Naive thymus-derived CD4-positive, alpha-beta T cell (primary cell): ENCODE data around the gene SERHL2. TPM values are rescaled to one million over a fixed set of nuclear protein-coding genes. Genes with fewer than 3 reads are reported as not detected.

Experiments used
- ATAC-seq: fragments of 150-1000 bp; cut with Tn5 transposase; 2 replicates; pipeline ENCODE4 v1.10.0; 2021; ENCODE audit warnings: mild to moderate bottlenecking, moderate library complexity
- CTCF ChIA-PET: fragments of 350-600 bp; sonication (Branson Sonifier 250); formaldehyde crosslinking; loops from one replicate; lab custom pipeline; 2021; ENCODE audit warnings: antibody characterized with exemption; lab: Charles Lee
- POLR2A ChIA-PET: fragments of 350-600 bp; sonication (Branson Sonifier 250); formaldehyde crosslinking; loops from one replicate; lab custom pipeline; 2021; ENCODE audit warnings: antibody characterized with exemption, inconsistent platforms; lab: Charles Lee
- DNase-seq, 9 donors: peaks; one replicate each; pipeline versions ENCODE4 v3.0.0 to v3.0.0-alpha.2; 2020 to 2022; ENCODE audit warnings: mixed read lengths in 1 of 9
- H3K27ac ChIP-seq: one replicate; pipeline ENCODE4 v1.7.0; 2013; ENCODE audit warnings: mild to moderate bottlenecking, low read depth, low read length, moderate library complexity
- H3K27me3 ChIP-seq, 2 donors: one replicate each; pipeline ENCODE4 v1.7.0; 2013; ENCODE audit warnings: low read length in 2 of 2, mild to moderate bottlenecking in 2 of 2, moderate library complexity in 2 of 2; ENCODE audit not compliant: control insufficient read depth in 2 of 2, insufficient read depth in 2 of 2
- H3K36me3 ChIP-seq, 3 experiments: 1 replicate in 2 of 3; 2 replicates in 1 of 3; pipeline ENCODE4 v1.7.0; 2013; ENCODE audit warnings: low read length in 3 of 3, mild to moderate bottlenecking in 3 of 3, moderate library complexity in 1 of 3; ENCODE audit not compliant: insufficient read depth in 3 of 3, control insufficient read depth in 2 of 3
- H3K4me1 ChIP-seq, 2 donors: one replicate each; pipeline ENCODE4 v1.7.0; 2013; ENCODE audit warnings: low read length in 2 of 2, mild to moderate bottlenecking in 2 of 2, moderate library complexity in 1 of 2; ENCODE audit not compliant: control insufficient read depth in 2 of 2, insufficient read depth in 2 of 2
- H3K4me3 ChIP-seq: 2 replicates; pipeline ENCODE4 v1.7.0; 2013; ENCODE audit warnings: mild to moderate bottlenecking, low read length
- H3K9me3 ChIP-seq, 3 experiments: 1 replicate in 2 of 3; 2 replicates in 1 of 3; pipeline ENCODE4 v1.7.0; 2013; ENCODE audit warnings: low read length in 3 of 3; ENCODE audit not compliant: control insufficient read depth in 2 of 3
- H3K27ac Mint-ChIP-seq, 9 donors: one replicate each; pipeline ENCODE4 v1.8.0; 2020 to 2022; ENCODE audit warnings: mixed read lengths in 9 of 9, mild to moderate bottlenecking in 8 of 9, moderate library complexity in 5 of 9, inconsistent platforms in 2 of 9
- H3K27me3 Mint-ChIP-seq, 5 donors: one replicate each; pipeline ENCODE4 v1.8.0; 2021 to 2022; ENCODE audit warnings: mixed read lengths in 5 of 5, mild to moderate bottlenecking in 1 of 5
- H3K36me3 Mint-ChIP-seq, 5 donors: one replicate each; pipeline ENCODE4 v1.8.0; 2020 to 2022; ENCODE audit warnings: mixed read lengths in 5 of 5, mild to moderate bottlenecking in 3 of 5, inconsistent platforms in 1 of 5
- H3K4me1 Mint-ChIP-seq, 7 donors: one replicate each; pipeline ENCODE4 v1.8.0; 2020 to 2022; ENCODE audit warnings: mixed read lengths in 7 of 7, mild to moderate bottlenecking in 3 of 7, inconsistent platforms in 1 of 7
- H3K4me3 Mint-ChIP-seq, 10 donors: one replicate each; pipeline ENCODE4 v1.8.0; 2020 to 2022; ENCODE audit warnings: mild to moderate bottlenecking in 10 of 10, mixed read lengths in 10 of 10, moderate library complexity in 6 of 10, inconsistent platforms in 2 of 10
- H3K9me3 Mint-ChIP-seq, 11 donors: one replicate each; pipeline ENCODE4 v1.8.0; 2020 to 2022; ENCODE audit warnings: mixed read lengths in 11 of 11, mild to moderate bottlenecking in 4 of 11, inconsistent platforms in 1 of 11, moderate library complexity in 1 of 11
- intact Hi-C, 2 donors: fragments of 100-400 bp; cut with micrococcal nuclease; formaldehyde crosslinking; loops; one replicate each; pipeline ENCODE4 v1.15.1; 2023
- polyA plus RNA-seq, 2 donors: library from polyadenylated mRNA; unstranded; fragments of 300-500 nt; fragmentation: Illumina TruSeq; gene quantifications; one replicate each; pipeline ENCODE4 v1.2.3, GENCODE V29; 2021
- total RNA-seq, 6 experiments: library from RNA in 5 of 6; stranded (reverse) in 5 of 6; gene quantifications; 1 replicate in 5 of 6; 2 replicates in 1 of 6; pipeline ENCODE4 v1.2.3 and lab custom pipeline; 2021 to 2026

Gene SERHL2
- total and polyA plus RNA-seq, 7 experiments from 2014 or later, result 0.25 to 1.0 (median 0.47) TPM; not detected in 1

- POLR2A ChIA-PET, result interaction anchor here (0.5 to 1.8 kb wide), 2 partner anchors 17 to 30 kb away, joined by 3 to 7 read pairs; partner anchors contain the start of gene POLDIP3
- H3K4me3 Mint-ChIP-seq, result peak overlapping the region in 1 of 10 donors; percentile 13
- peaks cover 5 to 10% of the 10 kb centered on the region in 2 donors for H3K4me1 ChIP-seq
Observed at GRCh38 chr22:42584364-42584940, 30.7 kb downstream of the SERHL2 start.

GRCh38 chr22:42585096-42585495, 31.3 kb downstream of the SERHL2 start:
- Histone ChIP-seq H3K36me3 (peaks cover 9 to 64% (median 19%) of the 10 kb centered on the region in 3 experiments), H3K27me3 (no peaks in the 10 kb centered on the region), H3K4me1 (peaks cover 5 to 10% of the 10 kb centered on the region in 2 donors), H3K27ac (no peak overlapping the region), H3K4me3 (no peak overlapping the region), H3K9me3 (no peaks in the 10 kb centered on the region)
- no peak overlapping the region for H3K27ac Mint-ChIP-seq
- H3K4me1 Mint-ChIP-seq, result peaks cover 11 to 18% (median 14%) of the 10 kb centered on the region in 7 donors
- H3K36me3 Mint-ChIP-seq, result peaks cover 4 to 29% (median 15%) of the 10 kb centered on the region in 5 donors
- no peak overlapping the region for H3K4me3 Mint-ChIP-seq
- ATAC-seq (no peak), DNase-seq (no peak)
- CTCF ChIA-PET, result interaction anchor here (0.5 kb wide), 1 partner anchor 888 kb away, joined by 4 read pairs; no protein-coding TSS in a partner anchor
- H3K9me3 Mint-ChIP-seq, result no peaks in the 10 kb centered on the region
- intact Hi-C loops, result no loop called here
- H3K27me3 Mint-ChIP-seq, result no peaks in the 10 kb centered on the region
- POLR2A ChIA-PET, result interaction anchor here (1.8 kb wide), 1 partner anchor 30 kb away, joined by 7 read pairs; the partner anchor contains the start of gene POLDIP3

More at GRCh38 chr22:42584364-42584940, 30.7 kb downstream of the SERHL2 start:
- no peak for DNase-seq
- ATAC-seq, result no peak
- Mint-ChIP-seq H3K27ac (peak overlapping the region in 4 of 9 donors; percentile 9 to 72 (median 44)), H3K36me3 (peaks cover 4 to 29% (median 13%) of the 10 kb centered on the region in 5 donors), H3K4me1 (peaks cover 11 to 18% (median 14%) of the 10 kb centered on the region in 7 donors), H3K27me3 (no peaks in the 10 kb centered on the region), H3K9me3 (no peaks in the 10 kb centered on the region)
- CTCF ChIA-PET, result no interaction called here
- H3K27ac ChIP-seq, result no peak overlapping the region
- H3K36me3 ChIP-seq, result peaks cover 8 to 62% (median 19%) of the 10 kb centered on the region in 3 experiments
- H3K9me3 ChIP-seq, result no peaks in the 10 kb centered on the region
- intact Hi-C loops, result no loop called here
- H3K4me3 ChIP-seq, result no peak overlapping the region
- H3K27me3 ChIP-seq, result no peaks in the 10 kb centered on the region

- intact Hi-C loops, result no loop called here
- Mint-ChIP-seq H3K27ac (peak overlapping the region in 1 of 9 donors; percentile 42), H3K4me3 (peak overlapping the region in 1 of 10 donors; percentile 36), H3K9me3 (no peaks in the 10 kb centered on the region), H3K4me1 (peaks cover 7 to 13% (median 7%) of the 10 kb centered on the region in 7 donors), H3K36me3 (peaks cover 4 to 29% (median 14%) of the 10 kb centered on the region in 5 donors), H3K27me3 (no peaks in the 10 kb centered on the region)
- Histone ChIP-seq H3K4me1 (peaks cover 5 to 6% of the 10 kb centered on the region in 2 donors), H3K27ac (no peak overlapping the region), H3K36me3 (peaks cover 12 to 74% (median 19%) of the 10 kb centered on the region in 3 experiments), H3K9me3 (no peaks in the 10 kb centered on the region), H3K27me3 (no peaks in the 10 kb centered on the region), H3K4me3 (no peak overlapping the region)
- CTCF ChIA-PET, result no interaction called here
- no peak for DNase-seq
- ATAC-seq, result no peak
- POLR2A ChIA-PET, result no interaction called here
Observed at GRCh38 chr22:42586381-42586780, 32.6 kb downstream of the SERHL2 start.

- DNase-seq (no peak), ATAC-seq (peak; percentile 42)
- no peaks in the 10 kb centered on the region for H3K27me3 ChIP-seq
- ChIA-PET POLR2A (no interaction called here), CTCF (no interaction called here)
- no peak overlapping the region for H3K27ac ChIP-seq
- Mint-ChIP-seq H3K27me3 (no peaks in the 10 kb centered on the region), H3K9me3 (no peaks in the 10 kb centered on the region), H3K4me1 (peaks cover 0 to 9% (median 0%) of the 10 kb centered on the region in 7 donors), H3K36me3 (peaks cover 4 to 32% (median 13%) of the 10 kb centered on the region in 5 donors), H3K27ac (peak overlapping the region in 1 of 9 donors; percentile 42), H3K4me3 (no peak overlapping the region)
- peaks cover 12 to 84% (median 19%) of the 10 kb centered on the region in 3 experiments for H3K36me3 ChIP-seq
- H3K4me1 ChIP-seq, result no peaks in the 10 kb centered on the region
- intact Hi-C loops, result no loop called here
- no peak overlapping the region for H3K4me3 ChIP-seq
- no peaks in the 10 kb centered on the region for H3K9me3 ChIP-seq
Observed at GRCh38 chr22:42587588-42588175, 33.9 kb downstream of the SERHL2 start.

GRCh38 chr22:42591987-42592386, 38.2 kb downstream of the SERHL2 start:
- Mint-ChIP-seq H3K4me1 (peaks cover 0 to 3% (median 0%) of the 10 kb centered on the region in 7 donors), H3K36me3 (peaks cover 4 to 27% (median 16%) of the 10 kb centered on the region in 5 donors), H3K4me3 (no peak overlapping the region), H3K27me3 (no peaks in the 10 kb centered on the region), H3K9me3 (no peaks in the 10 kb centered on the region), H3K27ac (no peak overlapping the region)
- H3K27ac ChIP-seq, result no peak overlapping the region
- H3K9me3 ChIP-seq, result no peaks in the 10 kb centered on the region
- H3K36me3 ChIP-seq, result peaks cover 30 to 92% (median 31%) of the 10 kb centered on the region in 3 experiments
- ChIA-PET POLR2A (no interaction called here), CTCF (no interaction called here)
- no peaks in the 10 kb centered on the region for H3K27me3 ChIP-seq
- no peak for DNase-seq
- H3K4me3 ChIP-seq, result no peak overlapping the region
- intact Hi-C loops, result no loop called here
- ATAC-seq, result no peak
- no peaks in the 10 kb centered on the region for H3K4me1 ChIP-seq

GRCh38 chr22:42595434-42595833, 41.7 kb downstream of the SERHL2 start:
- Mint-ChIP-seq H3K27me3 (no peaks in the 10 kb centered on the region), H3K9me3 (no peaks in the 10 kb centered on the region), H3K36me3 (peaks cover 4 to 39% (median 18%) of the 10 kb centered on the region in 5 donors), H3K4me1 (peaks cover 0 to 7% (median 3%) of the 10 kb centered on the region in 7 donors), H3K27ac (peak overlapping the region in 1 of 9 donors; percentile 21), H3K4me3 (no peak overlapping the region)
- no peak for DNase-seq
- Histone ChIP-seq H3K9me3 (no peaks in the 10 kb centered on the region), H3K27me3 (no peaks in the 10 kb centered on the region), H3K27ac (no peak overlapping the region), H3K4me3 (no peak overlapping the region), H3K36me3 (peaks cover 36 to 94% (median 40%) of the 10 kb centered on the region in 3 experiments), H3K4me1 (no peaks in the 10 kb centered on the region)
- intact Hi-C loops, result no loop called here
- no peak for ATAC-seq
- CTCF ChIA-PET, result no interaction called here
- POLR2A ChIA-PET, result interaction anchor here (1.7 kb wide), 1 partner anchor 13 kb away, joined by 3 read pairs; no protein-coding TSS in a partner anchor
